Heart left ventricle (tissue), 16 donors: ENCODE measurements around the gene TRMU. TPM values are rescaled to one million over a fixed set of nuclear protein-coding genes. Genes with fewer than 3 reads are reported as not detected.

Source experiments
- ATAC-seq, 4 donors: fragments of 200-7000 bp; cut with Tn5 transposase; one replicate each; pipeline ENCODE4 v1.9.1; 2020 to 2022; ENCODE audit warnings: moderate library complexity in 4 of 4, mild to moderate bottlenecking in 3 of 4, moderate number of reproducible peaks in 1 of 4
- DNase-seq, 5 donors: peaks; one replicate each; pipeline ENCODE4 v3.0.0-alpha.2; 2020
- H3K27ac ChIP-seq, 12 donors: fragments of 200-600 bp; sonication (generic) in 4 of 12; one replicate each; pipeline versions ENCODE4 v1.5.0 to v1.8.0; 2016 to 2022; ENCODE audit warnings: mild to moderate bottlenecking in 2 of 12
- H3K27me3 ChIP-seq, 9 donors: fragments of 200-600 bp; sonication (generic) in 2 of 9; one replicate each; pipeline versions ENCODE4 v1.5.1 to v1.8.0; 2016 to 2022; ENCODE audit warnings: mild to moderate bottlenecking in 3 of 9
- H3K36me3 ChIP-seq, 9 donors: fragments of 200-600 bp; sonication (generic) in 2 of 9; one replicate each; pipeline versions ENCODE4 v1.5.0 to v1.8.0; 2018 to 2022; ENCODE audit warnings: mild to moderate bottlenecking in 2 of 9
- H3K4me1 ChIP-seq, 12 donors: fragments of 200-600 bp; sonication (generic) in 4 of 12; one replicate each; pipeline versions ENCODE4 v1.5.0 to v1.8.0; 2016 to 2022; ENCODE audit warnings: mild to moderate bottlenecking in 3 of 12
- H3K4me3 ChIP-seq, 12 donors: fragments of 200-600 bp; sonication (generic) in 4 of 12; one replicate each; pipeline versions ENCODE4 v1.5.0 to v1.8.0; 2017 to 2022; ENCODE audit warnings: mild to moderate bottlenecking in 9 of 12, moderate library complexity in 4 of 12
- H3K9me3 ChIP-seq, 12 donors: fragments of 200-600 bp; sonication (generic) in 4 of 12; one replicate each; pipeline versions ENCODE4 v1.5.0 to v1.8.0; 2016 to 2022; ENCODE audit warnings: mild to moderate bottlenecking in 1 of 12
- POLR2A ChIP-seq, 2 donors: fragments of 450-650 bp; IDR thresholded peaks; one replicate each; pipeline ENCODE4 v1.6.1; 2017; ENCODE audit warnings: antibody characterized with exemption in 2 of 2, mild to moderate bottlenecking in 2 of 2, moderate library complexity in 2 of 2
- WGBS, 4 donors: extraction: QIAGEN DNeasy Blood & Tissue Kit in 2 of 4; methylation state at CpG; one replicate each; pipeline versions ENCODE4 v1.1.5 to v1.1.7; 2013 to 2018; 5-methylcytosine and 5-hydroxymethylcytosine counted together
- intact Hi-C, 10 donors: fragments of 100-400 bp; cut with DNase I; formaldehyde crosslinking; loops; one replicate each; pipeline versions ENCODE4 v1.11.1 to v1.14.2; 2022
- polyA plus RNA-seq, 2 donors: library from polyadenylated mRNA; stranded (reverse); fragments of 200-250 nt; gene quantifications; one replicate each; pipeline ENCODE4 v1.2.3, GENCODE V29; 2013
- total RNA-seq, 9 donors: library from RNA; depleted of rRNA in 2 of 9; stranded (reverse); fragments of >200 nt in 2 of 9; fragmentation: NEBNext Ultra II Directional in 3 of 9; extraction: Animal tissue kit (Norgen Biotek cat#: 25700) in 3 of 9; gene quantifications; one replicate each; pipeline versions ENCODE4 v1.1.0 to v1.2.4, GENCODE V29; 2016 to 2023
- TF ChIP-seq, protein P1 (sequence below), 12 donors: fragments of 200-600 bp; sonication (generic) in 4 of 12; IDR thresholded peaks; one replicate each; pipeline versions ENCODE4 v1.5.0 to v1.8.0; 2018 to 2022; ENCODE audit warnings: antibody characterized with exemption in 12 of 12, mild to moderate bottlenecking in 5 of 12
- donor health status: ischemic (EF 13 %, LVEDD 7.1; RV severe dilation, severe dysfunction).
- donor health status: healthy with polysubstance abuse.
- donor health status: DM: no; HTN: yes; CAD: no.
- donor health status: DM: no; HTN: no; CAD: no.
- donor health status: ischemic (EF 25% LVEDD 6.9; RV normal size, moderate dysfunction).
- donor health status: ischemic (EF 25% LVEDD 5.7; RV mildly dilated, moderate dysfunction).
- donor health status: healthy.
- donor health status: DM: yes; HTN: yes; CAD: no.
- donor health status: ischemic (EF 35%, LVEDD 5.7; RV mildly dilated, moderate dysfunction).
- donor health status: nonischemic (EF 11% LVEDD 7.7; RV severe dilation, severe dysfunction).
- donor health status: DM: yes; HTN: yes; CAD: no.
- donor health status: PGD.
- donor health status: ischemic (EF 29% LVEDD 5.4; RV normal size, mild dysfunction).
- donor health status: nonischemic (EF 23%, LVEDD 6.1; RV moderate dilation, normal function).

TRMU gene
- total and polyA plus RNA-seq, 11 donors = 24.3 to 48.7 (median 33.3) TPM

DNA sequence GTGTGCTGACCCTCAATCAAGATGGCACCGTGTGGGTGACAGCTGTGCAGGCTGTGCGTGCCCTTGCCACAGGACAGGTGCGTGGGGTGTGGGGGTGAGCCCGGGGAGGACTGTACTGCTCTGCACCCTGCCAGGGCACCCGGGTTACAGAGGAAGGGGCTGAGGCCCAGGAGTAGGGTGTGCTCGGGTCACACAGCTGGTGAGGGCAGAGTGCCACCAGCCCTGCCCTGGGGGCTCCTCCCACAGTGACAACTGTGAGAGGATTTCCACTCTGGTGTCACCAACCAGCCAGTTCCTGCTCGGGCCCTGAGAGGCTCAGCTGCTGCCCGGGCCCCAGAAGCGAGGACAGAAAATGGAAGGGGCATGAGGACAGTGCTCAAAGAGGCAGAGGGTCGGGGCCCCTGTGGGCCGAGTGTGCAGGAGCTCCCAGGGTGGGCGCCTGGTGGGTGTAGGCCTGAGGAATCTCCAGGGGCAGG, 20.5 kb downstream of the TRMU start:
- Histone ChIP-seq H3K4me3 (no peak overlapping the region), H3K36me3 (peaks cover 0 to 72% (median 59%) of the 10 kb centered on the region in 9 donors), H3K4me1 (peaks cover 0 to 44% (median 17%) of the 10 kb centered on the region in 12 donors), H3K27me3 (no peaks in the 10 kb centered on the region), H3K9me3 (peaks cover 0 to 12% (median 0%) of the 10 kb centered on the region in 12 donors), H3K27ac (peak overlapping the region in 4 of 12 donors; percentile 20 to 90 (median 31))
- intact Hi-C loops = loop anchor here in 5 of 10 donors (1.0 to 10.0 kb wide), 6 partner anchors 49 to 449 kb away; partner anchors contain the start of gene CELSR1 (in 1 of the 5)
- ATAC-seq = peak in 1 of 4 donors; percentile 2
- peak in 3 of 5 donors; percentile 27 to 52 (median 32) for DNase-seq
- no peak for TF ChIP-seq POLR2A (IDR thresholded peaks at IDR 0.05)
- TF ChIP-seq, protein P1, sequence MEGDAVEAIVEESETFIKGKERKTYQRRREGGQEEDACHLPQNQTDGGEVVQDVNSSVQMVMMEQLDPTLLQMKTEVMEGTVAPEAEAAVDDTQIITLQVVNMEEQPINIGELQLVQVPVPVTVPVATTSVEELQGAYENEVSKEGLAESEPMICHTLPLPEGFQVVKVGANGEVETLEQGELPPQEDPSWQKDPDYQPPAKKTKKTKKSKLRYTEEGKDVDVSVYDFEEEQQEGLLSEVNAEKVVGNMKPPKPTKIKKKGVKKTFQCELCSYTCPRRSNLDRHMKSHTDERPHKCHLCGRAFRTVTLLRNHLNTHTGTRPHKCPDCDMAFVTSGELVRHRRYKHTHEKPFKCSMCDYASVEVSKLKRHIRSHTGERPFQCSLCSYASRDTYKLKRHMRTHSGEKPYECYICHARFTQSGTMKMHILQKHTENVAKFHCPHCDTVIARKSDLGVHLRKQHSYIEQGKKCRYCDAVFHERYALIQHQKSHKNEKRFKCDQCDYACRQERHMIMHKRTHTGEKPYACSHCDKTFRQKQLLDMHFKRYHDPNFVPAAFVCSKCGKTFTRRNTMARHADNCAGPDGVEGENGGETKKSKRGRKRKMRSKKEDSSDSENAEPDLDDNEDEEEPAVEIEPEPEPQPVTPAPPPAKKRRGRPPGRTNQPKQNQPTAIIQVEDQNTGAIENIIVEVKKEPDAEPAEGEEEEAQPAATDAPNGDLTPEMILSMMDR (IDR thresholded peaks at IDR 0.05) = no peak
- WGBS, 4 donors = 74 to 79% (median 75%) methylated on average over 11 to 12 of the region's 12 CpGs

DNA sequence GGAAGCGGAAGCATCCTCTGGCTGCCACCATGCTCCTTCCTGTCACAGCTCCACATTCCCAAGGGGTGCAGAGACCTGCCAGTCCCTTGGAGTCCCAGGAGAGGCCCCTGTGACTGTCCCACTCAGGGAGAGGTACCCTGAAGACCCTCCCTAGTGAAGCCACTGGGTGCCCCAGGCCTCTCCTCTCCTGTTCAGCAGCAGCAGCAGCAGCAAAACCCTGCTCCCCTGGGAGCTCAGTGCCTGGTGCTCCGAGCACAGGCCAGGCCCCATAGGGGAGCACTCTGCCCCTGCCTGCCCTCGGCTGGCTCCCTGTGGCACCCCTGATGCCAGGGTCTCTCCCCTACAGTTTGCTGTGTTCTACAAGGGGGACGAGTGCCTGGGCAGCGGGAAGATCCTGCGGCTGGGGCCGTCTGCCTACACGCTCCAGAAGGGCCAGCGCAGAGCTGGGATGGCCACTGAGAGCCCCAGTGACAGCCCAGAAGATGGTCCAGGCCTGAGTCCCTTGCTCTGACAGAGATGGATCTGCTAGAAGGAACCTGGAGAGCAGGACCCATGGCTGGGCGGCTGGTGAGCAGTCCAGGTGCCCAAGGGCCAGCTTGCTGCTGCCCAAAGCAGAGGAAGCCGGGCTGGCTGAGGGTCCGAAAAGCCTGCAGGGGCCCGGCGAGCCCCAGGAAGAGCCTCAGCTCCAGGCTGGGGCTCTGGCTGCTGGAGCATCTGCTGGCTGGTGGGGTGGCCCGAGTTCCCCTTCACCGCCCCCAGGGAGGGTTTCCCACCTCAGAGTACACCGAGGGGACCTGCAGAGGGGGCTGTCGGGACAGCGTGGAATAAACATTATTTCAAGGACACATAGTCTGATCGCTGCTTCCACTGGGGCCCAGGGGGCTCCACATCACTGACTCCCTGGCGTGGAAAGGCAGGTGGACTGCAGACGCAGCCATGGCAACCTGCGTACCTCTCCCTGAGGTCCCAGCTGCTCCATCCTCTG, 21.3 kb downstream of the TRMU start:
- H3K27ac ChIP-seq = no peak overlapping the region
- DNase-seq = peak in 3 of 5 donors; percentile 20 to 44 (median 25)
- no peak for ATAC-seq

DNA sequence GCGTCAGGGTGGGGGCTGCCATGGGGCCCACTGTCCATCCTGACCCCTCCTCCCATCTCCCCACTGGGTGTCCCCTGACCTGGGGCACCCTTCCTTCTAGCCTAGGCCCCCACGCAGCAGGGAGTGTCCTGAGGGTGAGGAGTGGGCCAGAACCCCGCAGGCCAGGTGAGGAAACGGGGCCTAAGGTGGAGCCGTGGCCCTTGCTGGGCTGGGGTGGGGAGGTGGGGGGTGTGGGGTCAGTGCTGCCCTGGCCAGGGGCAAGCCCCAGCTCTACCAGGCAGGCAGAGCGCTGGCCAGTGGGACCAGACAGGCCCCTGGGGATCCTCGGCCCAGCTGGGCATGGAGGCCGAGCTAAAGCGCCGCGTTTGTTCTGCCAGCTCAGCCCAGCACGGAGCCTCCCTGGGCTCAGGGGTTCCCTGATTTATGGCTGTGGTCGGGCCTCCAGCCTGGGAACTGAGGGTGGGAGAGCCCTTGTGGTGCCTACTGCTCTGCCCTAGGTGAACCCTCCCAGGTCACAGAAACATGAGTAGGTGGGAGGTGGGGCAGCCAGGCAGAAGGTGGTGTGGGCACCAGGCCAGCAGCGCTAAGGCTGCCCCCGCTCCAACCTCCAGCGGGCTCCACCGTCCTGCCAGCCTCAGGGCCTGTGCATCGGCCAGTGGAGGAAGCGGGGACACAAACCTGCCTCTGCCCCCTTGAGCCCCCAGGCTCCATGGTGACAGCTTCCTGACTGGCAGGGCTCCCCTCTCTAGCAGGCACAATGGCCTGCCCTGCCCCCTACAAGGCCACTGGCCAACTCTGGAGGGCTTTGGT, 22.4 kb downstream of the TRMU start:
- TF ChIP-seq, protein P1 (IDR thresholded peaks at IDR 0.05) = no peak
- no peak for TF ChIP-seq POLR2A (IDR thresholded peaks at IDR 0.05)
- Histone ChIP-seq H3K9me3 (peaks cover 0 to 12% (median 0%) of the 10 kb centered on the region in 12 donors), H3K4me3 (no peak overlapping the region), H3K36me3 (peaks cover 0 to 54% (median 40%) of the 10 kb centered on the region in 9 donors), H3K27ac (no peak overlapping the region), H3K4me1 (peaks cover 0 to 35% (median 11%) of the 10 kb centered on the region in 12 donors), H3K27me3 (no peaks in the 10 kb centered on the region)
- DNase-seq (peak in 2 of 5 donors; percentile 24 to 64), ATAC-seq (no peak)
- WGBS, 4 donors = 76 to 86% (median 82%) methylated on average over 13 to 19 of the region's 19 CpGs
- intact Hi-C loops = loop anchor here in 4 of 10 donors (5.0 to 10.0 kb wide), 5 partner anchors 47 to 447 kb away; partner anchors contain the start of gene CELSR1 (in 1 of the 4)

More for the DNA sequence above, 21.3 kb downstream of the TRMU start:
- intact Hi-C loops = loop anchor here in 4 of 10 donors (5.0 to 10.0 kb wide), 5 partner anchors 48 to 448 kb away; partner anchors contain the start of gene CELSR1 (in 1 of the 4)
- Histone ChIP-seq H3K4me3 (no peak overlapping the region), H3K36me3 (peaks cover 0 to 65% (median 51%) of the 10 kb centered on the region in 9 donors), H3K4me1 (peaks cover 0 to 44% (median 17%) of the 10 kb centered on the region in 12 donors), H3K27me3 (no peaks in the 10 kb centered on the region), H3K9me3 (peaks cover 0 to 12% (median 0%) of the 10 kb centered on the region in 12 donors)
- 85 to 92% (median 88%) methylated on average over 16 to 23 of the region's 23 CpGs for WGBS, 4 donors
- TF ChIP-seq, protein P1 (IDR thresholded peaks at IDR 0.05) = no peak
- no peak for TF ChIP-seq POLR2A (IDR thresholded peaks at IDR 0.05)
